ENCODE data around the gene USF2. TPM values are rescaled to one million over a fixed set of nuclear protein-coding genes. Genes with fewer than 3 reads are reported as not detected.

The USF2 gene
- total and polyA plus RNA-seq, 10 of the 15 experiments (the other 5 are each of a cell fraction or from before 2014, with no cell fraction given) = 0.56 to 157 (median 65.5) TPM

DNA sequence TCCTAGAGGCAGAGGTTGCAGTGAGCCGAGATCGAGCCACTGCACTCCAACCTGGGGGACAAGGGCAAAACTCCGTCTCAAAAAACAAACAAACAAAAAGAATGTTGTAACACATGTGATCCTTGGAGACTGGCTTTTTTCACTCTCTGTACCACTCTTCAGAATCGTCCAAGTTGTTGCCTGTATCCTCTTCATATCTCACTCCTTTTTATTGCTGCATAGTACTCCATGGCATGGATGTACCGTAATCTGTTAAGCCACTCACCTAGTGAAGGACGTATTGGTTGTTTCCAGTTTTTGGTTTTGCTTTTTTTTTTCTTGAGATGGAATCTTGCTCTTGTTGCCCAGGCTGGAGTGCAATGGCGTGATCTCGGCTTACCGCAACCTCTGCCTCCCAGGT lies 53.3 kb downstream of the USF2 start:
- CTCF ChIA-PET = interaction anchor here (2.3 to 3.7 kb wide), 2 partner anchors 11 to 180 kb away, joined by 8 to 22 read pairs; no protein-coding TSS in a partner anchor
- FAIRE-seq = no peak

DNA sequence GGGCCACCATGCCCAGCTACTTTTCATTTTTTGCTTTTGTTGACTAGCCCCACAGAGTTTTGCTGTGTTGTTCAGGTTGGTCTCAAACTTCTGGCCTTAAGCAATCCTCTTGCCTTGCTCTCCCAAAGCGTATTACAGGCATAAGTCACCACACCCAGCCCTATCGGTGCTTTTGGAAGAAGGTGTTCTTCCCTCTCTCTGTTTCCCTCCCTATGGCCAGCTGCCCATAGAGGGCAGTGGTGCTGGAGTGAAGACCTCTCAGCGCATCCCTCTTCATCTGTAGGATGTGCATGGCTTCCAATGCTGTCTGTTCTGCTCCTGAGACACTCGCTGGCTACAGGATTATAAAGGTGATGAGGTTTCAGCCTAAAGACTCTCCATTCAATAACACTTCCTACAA lies 58.9 kb downstream of the USF2 start:
- SMC1A ChIA-PET (ENCODE audit: uncharacterized antibody, unreplicated experiment) = interaction anchor here (1.0 to 9.8 kb wide), 3 partner anchors 8 to 179 kb away, joined by 3 to 152 read pairs (median 10); partner anchors contain the start of gene FFAR1
- no peak overlapping the region for H3K27ac ChIP-seq (ENCODE audit: control insufficient read depth, insufficient read depth)
- intact Hi-C loops (cut with micrococcal nuclease; ENCODE audit: unreplicated experiment) = no loop called here
- H2AFZ ChIP-seq (ENCODE audit: control insufficient read depth, low read depth, low read length) = no peak overlapping the region
- no peak overlapping the region for H3K9ac ChIP-seq (ENCODE audit: control insufficient read depth, insufficient read depth, low read length)
- no peak for ATAC-seq
- BruUV-seq (replicated peaks) = no TSS peak
- no peaks in the 10 kb centered on the region for H4K20me1 ChIP-seq (ENCODE audit: control insufficient read depth, insufficient read depth)
- TF ChIP-seq TAF1 (IDR thresholded peaks at IDR 0.05; ENCODE audit: borderline replicate concordance, low read depth, low read length) (no peak), GATAD2B (conservative IDR thresholded peaks at IDR 0.05; ENCODE audit: low read depth) (no peak), ZNF207 (IDR thresholded peaks at IDR 0.05; ENCODE audit: borderline replicate concordance) (no peak), ZNF24 (IDR thresholded peaks at IDR 0.05) (no peak), KDM1A (IDR thresholded peaks at IDR 0.05; ENCODE audit: borderline replicate concordance) (no peak)
- TF ChIP-seq, protein P1, sequence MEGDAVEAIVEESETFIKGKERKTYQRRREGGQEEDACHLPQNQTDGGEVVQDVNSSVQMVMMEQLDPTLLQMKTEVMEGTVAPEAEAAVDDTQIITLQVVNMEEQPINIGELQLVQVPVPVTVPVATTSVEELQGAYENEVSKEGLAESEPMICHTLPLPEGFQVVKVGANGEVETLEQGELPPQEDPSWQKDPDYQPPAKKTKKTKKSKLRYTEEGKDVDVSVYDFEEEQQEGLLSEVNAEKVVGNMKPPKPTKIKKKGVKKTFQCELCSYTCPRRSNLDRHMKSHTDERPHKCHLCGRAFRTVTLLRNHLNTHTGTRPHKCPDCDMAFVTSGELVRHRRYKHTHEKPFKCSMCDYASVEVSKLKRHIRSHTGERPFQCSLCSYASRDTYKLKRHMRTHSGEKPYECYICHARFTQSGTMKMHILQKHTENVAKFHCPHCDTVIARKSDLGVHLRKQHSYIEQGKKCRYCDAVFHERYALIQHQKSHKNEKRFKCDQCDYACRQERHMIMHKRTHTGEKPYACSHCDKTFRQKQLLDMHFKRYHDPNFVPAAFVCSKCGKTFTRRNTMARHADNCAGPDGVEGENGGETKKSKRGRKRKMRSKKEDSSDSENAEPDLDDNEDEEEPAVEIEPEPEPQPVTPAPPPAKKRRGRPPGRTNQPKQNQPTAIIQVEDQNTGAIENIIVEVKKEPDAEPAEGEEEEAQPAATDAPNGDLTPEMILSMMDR (IDR thresholded peaks at IDR 0.05 in 2 of 3, conservative IDR thresholded peaks at IDR 0.05 in 1 of 3; ENCODE audit: control insufficient read depth in 2 of 3, extremely low read depth in 1 of 3, insufficient read depth in 1 of 3, low read depth in 3 of 3, low read length in 3 of 3) = peak in 2 of 3 experiments; percentile 37 to 57; a peak in 4 of 6 replicates
- no peak for FAIRE-seq
- H3K79me2 ChIP-seq (ENCODE audit: control insufficient read depth, insufficient read depth, low read length) = peaks cover 35% of the 10 kb centered on the region
- no peak overlapping the region for H3K4me3 ChIP-seq
- in situ Hi-C loops (cut with MboI) = no loop called here
- no peaks in the 10 kb centered on the region for H3K36me3 ChIP-seq (ENCODE audit: control insufficient read depth in 2 of 2, insufficient read depth in 2 of 2, low read length in 1 of 2)
- POLR2A ChIA-PET = interaction anchor here (0.7 to 1.6 kb wide), 12 partner anchors 11 to 339 kb away, joined by 3 to 7 read pairs (median 4); partner anchors contain the start of gene FFAR1
- DNase-seq (ENCODE audit: low read depth, low spot score) = no peak
- 94% methylated on average over 4 of the region's 4 CpGs for WGBS (ENCODE audit: insufficient coverage, insufficient replicate concordance, low lambda C conversion rate, missing lambda C conversion rate)
- no peaks in the 10 kb centered on the region for H3K9me3 ChIP-seq (replicated peaks; ENCODE audit: control insufficient read depth, insufficient read depth, low read length)
- no peak overlapping the region for H3K4me2 ChIP-seq (ENCODE audit: control insufficient read depth, insufficient read depth)
- H3K27me3 ChIP-seq (replicated peaks in 1 of 2; ENCODE audit: control insufficient read depth in 2 of 2, insufficient read depth in 2 of 2, low read length in 1 of 2) = no peaks in the 10 kb centered on the region
- peaks cover 23% of the 10 kb centered on the region for H3K4me1 ChIP-seq (ENCODE audit: control insufficient read depth, insufficient read depth, low read length)
- CTCF ChIA-PET = interaction anchor here (0.6 to 6.5 kb wide), 10 partner anchors 8 to 168 kb away, joined by 3 to 35 read pairs (median 4); partner anchors contain the start of gene FFAR1
- RAD21 ChIA-PET (ENCODE audit: unreplicated experiment) = interaction anchor here (1.2 to 9.4 kb wide), 3 partner anchors 20 to 47 kb away, joined by 4 to 127 read pairs (median 7); partner anchors contain the start of gene FFAR1

More for the DNA sequence above, 53.3 kb downstream of the USF2 start:
- 93% methylated on average over 9 of the region's 9 CpGs for WGBS (ENCODE audit: insufficient coverage, insufficient replicate concordance, low lambda C conversion rate, missing lambda C conversion rate)
- Histone ChIP-seq H3K4me2 (ENCODE audit: control insufficient read depth, insufficient read depth) (no peak overlapping the region), H3K4me1 (ENCODE audit: control insufficient read depth, insufficient read depth, low read length) (peaks cover 32% of the 10 kb centered on the region), H2AFZ (ENCODE audit: control insufficient read depth, low read depth, low read length) (no peak overlapping the region), H3K27me3 (replicated peaks in 1 of 2; ENCODE audit: control insufficient read depth in 2 of 2, insufficient read depth in 2 of 2, low read length in 1 of 2) (no peaks in the 10 kb centered on the region), H3K9ac (ENCODE audit: control insufficient read depth, insufficient read depth, low read length) (no peak overlapping the region), H3K79me2 (ENCODE audit: control insufficient read depth, insufficient read depth, low read length) (no peaks in the 10 kb centered on the region), H4K20me1 (ENCODE audit: control insufficient read depth, insufficient read depth) (no peaks in the 10 kb centered on the region), H3K9me3 (replicated peaks; ENCODE audit: control insufficient read depth, insufficient read depth, low read length) (peaks cover 2% of the 10 kb centered on the region; the same call in 2 of the 3 replicates), H3K36me3 (ENCODE audit: control insufficient read depth in 2 of 2, insufficient read depth in 2 of 2, low read length in 1 of 2) (no peaks in the 10 kb centered on the region), H3K4me3 (no peak overlapping the region), H3K27ac (ENCODE audit: control insufficient read depth, insufficient read depth) (no peak overlapping the region)
- TF ChIP-seq, protein P2, sequence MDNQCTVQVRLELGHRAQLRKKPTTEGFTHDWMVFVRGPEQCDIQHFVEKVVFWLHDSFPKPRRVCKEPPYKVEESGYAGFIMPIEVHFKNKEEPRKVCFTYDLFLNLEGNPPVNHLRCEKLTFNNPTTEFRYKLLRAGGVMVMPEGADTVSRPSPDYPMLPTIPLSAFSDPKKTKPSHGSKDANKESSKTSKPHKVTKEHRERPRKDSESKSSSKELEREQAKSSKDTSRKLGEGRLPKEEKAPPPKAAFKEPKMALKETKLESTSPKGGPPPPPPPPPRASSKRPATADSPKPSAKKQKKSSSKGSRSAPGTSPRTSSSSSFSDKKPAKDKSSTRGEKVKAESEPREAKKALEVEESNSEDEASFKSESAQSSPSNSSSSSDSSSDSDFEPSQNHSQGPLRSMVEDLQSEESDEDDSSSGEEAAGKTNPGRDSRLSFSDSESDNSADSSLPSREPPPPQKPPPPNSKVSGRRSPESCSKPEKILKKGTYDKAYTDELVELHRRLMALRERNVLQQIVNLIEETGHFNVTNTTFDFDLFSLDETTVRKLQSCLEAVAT (IDR thresholded peaks at IDR 0.05) = no peak
- TF ChIP-seq NFYA (IDR thresholded peaks at IDR 0.05; ENCODE audit: borderline replicate concordance, low read depth, low read length) = no peak
- no peak for TF ChIP-seq HCFC1 (IDR thresholded peaks at IDR 0.05; ENCODE audit: low read length)
- in situ Hi-C loops (cut with MboI) (no loop called here), intact Hi-C loops (cut with micrococcal nuclease; ENCODE audit: unreplicated experiment) (no loop called here)
- no TSS peak for BruUV-seq (replicated peaks)
- DNase-seq (ENCODE audit: low read depth, low spot score) = no peak
- SMC1A ChIA-PET (ENCODE audit: uncharacterized antibody, unreplicated experiment) = interaction anchor here (3.3 to 11.0 kb wide), 2 partner anchors 12 to 25 kb away, joined by 19 to 122 read pairs; partner anchors contain the start of gene FFAR1
- POLR2A ChIA-PET = interaction anchor here (1.0 to 3.3 kb wide), 2 partner anchors 8 to 11 kb away, joined by 3 to 33 read pairs; partner anchors contain the start of gene CD22
- no peak for ATAC-seq
- RAD21 ChIA-PET (ENCODE audit: unreplicated experiment) = interaction anchor here (2.8 to 4.5 kb wide), 2 partner anchors 10 to 25 kb away, joined by 15 to 54 read pairs; partner anchors contain the start of genes CD22 and FFAR1
